Osteocyte (in vitro differentiated cells): ENCODE measurements around the gene PTPRD. TPM values are rescaled to one million over a fixed set of nuclear protein-coding genes. Genes with fewer than 3 reads are reported as not detected.

ENCODE experiments used
- DNase-seq: peaks from one replicate; pipeline ENCODE4 v3.0.0; 2021; ENCODE audit warnings: mixed read lengths; ENCODE audit not compliant: unreplicated experiment; ENCODE audit errors: extremely low spot score
- H3K27ac Mint-ChIP-seq: one replicate; pipeline ENCODE4 v1.8.0; 2021; ENCODE audit warnings: mild to moderate bottlenecking, mixed read lengths; ENCODE audit not compliant: unreplicated experiment
- H3K27me3 Mint-ChIP-seq: one replicate; pipeline ENCODE4 v1.8.0; 2021; ENCODE audit warnings: mixed read lengths; ENCODE audit not compliant: unreplicated experiment
- H3K36me3 Mint-ChIP-seq: one replicate; pipeline ENCODE4 v1.8.0; 2021; ENCODE audit warnings: mixed read lengths; ENCODE audit not compliant: unreplicated experiment
- H3K4me1 Mint-ChIP-seq: one replicate; pipeline ENCODE4 v1.8.0; 2021; ENCODE audit warnings: mixed read lengths; ENCODE audit not compliant: unreplicated experiment
- H3K4me3 Mint-ChIP-seq: one replicate; pipeline ENCODE4 v1.8.0; 2021; ENCODE audit warnings: mild to moderate bottlenecking, moderate library complexity, mixed read lengths; ENCODE audit not compliant: unreplicated experiment
- H3K9me3 Mint-ChIP-seq: one replicate; pipeline ENCODE4 v1.8.0; 2021; ENCODE audit warnings: mixed read lengths; ENCODE audit not compliant: unreplicated experiment
- total RNA-seq: library from RNA; stranded (reverse); gene quantifications from 2 replicates; pipeline ENCODE4 v1.2.1, GENCODE V29; 2021
- TF ChIP-seq, protein P1 (sequence below): fragments of 200-600 bp; sonication (generic); IDR thresholded peaks from 2 replicates; pipeline ENCODE4 v1.5.0; 2021; ENCODE audit warnings: antibody characterized with exemption, mild to moderate bottlenecking, moderate library complexity

PTPRD gene
- total RNA-seq, 1 donor from 2014 or later, result 5.4 TPM

DNA sequence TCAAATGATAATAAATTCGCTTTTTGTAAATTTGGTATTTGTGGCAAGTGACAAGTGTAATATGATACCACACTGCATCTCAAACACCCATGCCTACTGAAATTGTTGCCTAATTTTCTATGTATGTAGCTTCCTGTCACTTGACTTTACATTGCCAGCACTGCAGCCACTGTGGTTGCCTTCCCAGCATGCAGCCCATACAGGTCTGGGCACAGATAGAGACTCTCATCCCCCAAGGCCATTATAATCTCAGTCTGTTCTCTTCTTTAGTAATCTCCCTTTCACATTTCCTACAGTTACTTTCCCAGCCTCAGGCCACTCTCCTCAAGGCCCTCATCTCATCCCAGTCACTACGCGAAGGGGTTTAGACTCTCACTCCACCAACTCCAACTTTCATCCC, 1200.6 kb downstream of the PTPRD start:
- TF ChIP-seq, protein P1, sequence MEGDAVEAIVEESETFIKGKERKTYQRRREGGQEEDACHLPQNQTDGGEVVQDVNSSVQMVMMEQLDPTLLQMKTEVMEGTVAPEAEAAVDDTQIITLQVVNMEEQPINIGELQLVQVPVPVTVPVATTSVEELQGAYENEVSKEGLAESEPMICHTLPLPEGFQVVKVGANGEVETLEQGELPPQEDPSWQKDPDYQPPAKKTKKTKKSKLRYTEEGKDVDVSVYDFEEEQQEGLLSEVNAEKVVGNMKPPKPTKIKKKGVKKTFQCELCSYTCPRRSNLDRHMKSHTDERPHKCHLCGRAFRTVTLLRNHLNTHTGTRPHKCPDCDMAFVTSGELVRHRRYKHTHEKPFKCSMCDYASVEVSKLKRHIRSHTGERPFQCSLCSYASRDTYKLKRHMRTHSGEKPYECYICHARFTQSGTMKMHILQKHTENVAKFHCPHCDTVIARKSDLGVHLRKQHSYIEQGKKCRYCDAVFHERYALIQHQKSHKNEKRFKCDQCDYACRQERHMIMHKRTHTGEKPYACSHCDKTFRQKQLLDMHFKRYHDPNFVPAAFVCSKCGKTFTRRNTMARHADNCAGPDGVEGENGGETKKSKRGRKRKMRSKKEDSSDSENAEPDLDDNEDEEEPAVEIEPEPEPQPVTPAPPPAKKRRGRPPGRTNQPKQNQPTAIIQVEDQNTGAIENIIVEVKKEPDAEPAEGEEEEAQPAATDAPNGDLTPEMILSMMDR, result no peak
- Mint-ChIP-seq H3K4me3 (no peak overlapping the region), H3K4me1 (no peaks in the 10 kb centered on the region), H3K9me3 (no peaks in the 10 kb centered on the region), H3K27ac (no peak overlapping the region), H3K27me3 (no peaks in the 10 kb centered on the region), H3K36me3 (no peaks in the 10 kb centered on the region)
- DNase-seq, result no peak

DNA sequence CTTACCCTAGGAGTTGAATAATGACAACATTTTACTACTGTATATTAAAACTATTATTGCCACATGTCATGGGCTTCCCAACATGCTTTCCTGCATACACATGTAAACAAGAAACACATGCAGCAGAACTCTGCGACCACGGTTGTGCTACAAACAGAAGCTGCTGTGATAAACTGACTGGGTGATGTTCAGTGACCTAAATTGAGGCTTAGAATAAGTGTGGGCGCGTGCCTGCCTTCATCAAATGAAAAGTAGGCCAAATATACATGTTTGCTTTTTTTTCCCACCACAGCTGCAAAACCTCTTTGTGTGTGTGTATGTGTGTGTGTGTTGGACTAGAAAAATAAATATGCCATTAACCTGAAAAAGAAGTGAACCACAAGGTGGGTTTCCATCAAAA, 1202.1 kb downstream of the PTPRD start:
- no peak for DNase-seq
- TF ChIP-seq, protein P1, result no peak
- Mint-ChIP-seq H3K9me3 (no peaks in the 10 kb centered on the region), H3K27me3 (no peaks in the 10 kb centered on the region), H3K27ac (no peak overlapping the region), H3K4me3 (no peak overlapping the region), H3K4me1 (no peaks in the 10 kb centered on the region), H3K36me3 (no peaks in the 10 kb centered on the region)

DNA sequence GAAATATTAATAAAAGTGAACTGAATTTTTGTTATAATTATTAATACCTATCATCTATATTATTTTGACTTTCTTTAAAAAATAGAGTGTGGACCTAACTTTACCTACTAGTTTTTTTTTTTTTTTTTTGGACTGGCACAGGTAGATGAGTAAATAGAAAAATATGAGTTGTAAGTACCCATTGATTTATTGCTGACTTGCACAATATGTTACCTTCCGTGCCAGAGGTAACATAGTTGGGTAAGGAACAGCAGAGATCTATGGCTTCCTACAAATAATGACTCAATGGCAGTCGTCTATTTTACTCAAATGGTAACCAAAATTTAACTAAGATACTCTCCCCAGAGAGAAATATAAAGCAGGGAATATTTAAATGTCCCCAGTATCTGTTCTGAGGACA, 1212.8 kb downstream of the PTPRD start:
- no peak overlapping the region for H3K27ac Mint-ChIP-seq
- no peaks in the 10 kb centered on the region for H3K36me3 Mint-ChIP-seq
- no peak overlapping the region for H3K4me3 Mint-ChIP-seq
- DNase-seq, result no peak
- H3K9me3 Mint-ChIP-seq, result no peaks in the 10 kb centered on the region
- TF ChIP-seq, protein P1, result no peak
- no peaks in the 10 kb centered on the region for H3K27me3 Mint-ChIP-seq
- no peaks in the 10 kb centered on the region for H3K4me1 Mint-ChIP-seq

DNA sequence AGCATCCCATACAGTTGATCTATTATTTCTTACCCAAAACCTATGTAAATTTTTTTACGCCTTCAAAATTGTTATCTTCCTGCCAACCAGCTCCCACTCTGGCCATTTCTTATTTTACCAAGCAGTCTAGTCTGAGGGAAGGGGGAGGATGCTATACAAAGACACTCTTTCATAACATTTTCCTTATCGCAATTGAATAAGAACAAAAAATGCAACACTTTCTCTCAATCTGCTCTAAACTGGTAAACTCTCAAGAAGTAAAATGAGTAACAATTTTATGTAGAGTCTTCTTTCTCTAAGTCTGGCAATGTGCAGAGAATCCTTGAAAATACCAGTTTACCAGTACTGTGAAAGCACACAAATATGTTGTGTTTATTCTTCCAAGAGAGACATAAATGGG, 1216.3 kb downstream of the PTPRD start:
- H3K27ac Mint-ChIP-seq, result no peak overlapping the region
- no peaks in the 10 kb centered on the region for H3K9me3 Mint-ChIP-seq
- no peak overlapping the region for H3K4me3 Mint-ChIP-seq
- no peaks in the 10 kb centered on the region for H3K4me1 Mint-ChIP-seq
- H3K27me3 Mint-ChIP-seq, result no peaks in the 10 kb centered on the region
- DNase-seq, result no peak
- no peaks in the 10 kb centered on the region for H3K36me3 Mint-ChIP-seq
- TF ChIP-seq, protein P1, result no peak

DNA sequence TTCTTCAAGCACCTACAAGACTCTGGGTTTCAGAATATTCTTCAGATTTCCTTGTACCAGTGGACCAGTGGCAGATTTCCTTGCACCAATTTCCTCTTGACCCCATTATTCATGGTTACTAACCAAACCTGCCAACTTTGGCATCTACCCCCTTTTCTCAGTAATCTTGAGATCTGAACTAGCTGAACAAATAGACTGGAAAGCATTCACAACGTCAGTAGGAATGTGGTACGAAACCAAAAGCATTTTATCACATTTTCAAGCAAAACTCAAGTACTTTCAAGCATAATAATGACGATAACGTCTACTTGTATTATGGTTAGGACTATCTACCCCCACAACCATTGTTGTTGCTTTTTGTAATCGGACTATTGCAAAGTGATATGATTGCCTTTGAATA, 1217.3 kb downstream of the PTPRD start:
- Mint-ChIP-seq H3K27ac (no peak overlapping the region), H3K36me3 (no peaks in the 10 kb centered on the region), H3K4me3 (no peak overlapping the region), H3K4me1 (no peaks in the 10 kb centered on the region), H3K27me3 (no peaks in the 10 kb centered on the region), H3K9me3 (no peaks in the 10 kb centered on the region)
- DNase-seq, result no peak
- TF ChIP-seq, protein P1, result no peak
